ENCODE data around the gene PGRMC2. TPM values are rescaled to one million over a fixed set of nuclear protein-coding genes. Genes with fewer than 3 reads are reported as not detected.

Gene PGRMC2
- total and polyA plus RNA-seq, 11 donors, result 23.1 to 84.1 (median 72.1) TPM

- DNase-seq (no peak), ATAC-seq (no peak)
- no peak overlapping the region for H3K4me3 ChIP-seq
- H3K4me1 ChIP-seq, result peaks cover 0 to 14% (median under 1%) of the 10 kb centered on the region in 12 donors
- intact Hi-C loops (cut with DNase I), result loop anchor here in 1 of 10 donors (10.0 kb wide), 1 partner anchor 511 kb away; no protein-coding TSS in a partner anchor
- H3K36me3 ChIP-seq, result peaks cover 0 to 7% (median 0%) of the 10 kb centered on the region in 9 donors
- no peaks in the 10 kb centered on the region for H3K9me3 ChIP-seq
- H3K27me3 ChIP-seq, result no peaks in the 10 kb centered on the region
- WGBS, 4 donors, result 93 to 100% (median 99%) methylated on average over 2 of the region's 2 CpGs
- no peak for TF ChIP-seq CTCF (IDR thresholded peaks at IDR 0.05)
- TF ChIP-seq POLR2A (IDR thresholded peaks at IDR 0.05), result no peak
- H3K27ac ChIP-seq, result peak overlapping the region in 1 of 12 donors; percentile 54
Measured at GRCh38 chr4:128303405-128303785, 15.8 kb upstream of the PGRMC2 start.

GRCh38 chr4:128301979-128302378 is 14.4 kb upstream of the PGRMC2 start:
- intact Hi-C loops (cut with DNase I), result loop anchor here in 1 of 10 donors (10.0 kb wide), 1 partner anchor 513 kb away; no protein-coding TSS in a partner anchor
- DNase-seq, result no peak
- no peaks in the 10 kb centered on the region for H3K9me3 ChIP-seq
- H3K27me3 ChIP-seq, result no peaks in the 10 kb centered on the region
- no peak overlapping the region for H3K27ac ChIP-seq
- TF ChIP-seq CTCF (IDR thresholded peaks at IDR 0.05), result no peak
- TF ChIP-seq POLR2A (IDR thresholded peaks at IDR 0.05), result no peak
- 63 to 91% (median 82%) methylated on average over 2 of the region's 2 CpGs for WGBS, 4 donors
- peaks cover 0 to 14% (median 0%) of the 10 kb centered on the region in 12 donors for H3K4me1 ChIP-seq
- H3K4me3 ChIP-seq, result no peak overlapping the region
- H3K36me3 ChIP-seq, result peaks cover 0 to 7% (median 0%) of the 10 kb centered on the region in 9 donors
- ATAC-seq, result no peak

GRCh38 chr4:128299848-128300247 is 12.2 kb upstream of the PGRMC2 start:
- TF ChIP-seq CTCF (IDR thresholded peaks at IDR 0.05), result no peak
- TF ChIP-seq POLR2A (IDR thresholded peaks at IDR 0.05), result no peak
- Histone ChIP-seq H3K9me3 (no peaks in the 10 kb centered on the region), H3K4me3 (no peak overlapping the region), H3K4me1 (peaks cover 0 to 12% (median 0%) of the 10 kb centered on the region in 12 donors), H3K27ac (no peak overlapping the region), H3K27me3 (no peaks in the 10 kb centered on the region), H3K36me3 (peaks cover 0 to 7% (median 0%) of the 10 kb centered on the region in 9 donors)
- DNase-seq (no peak), ATAC-seq (no peak)
- intact Hi-C loops (cut with DNase I), result loop anchor here in 1 of 10 donors (10.0 kb wide), 1 partner anchor 515 kb away; no protein-coding TSS in a partner anchor
- 85 to 94% (median 88%) methylated on average over 1 of the region's 1 CpG for WGBS, 4 donors

GRCh38 chr4:128298852-128299251 is 11.2 kb upstream of the PGRMC2 start:
- Histone ChIP-seq H3K9me3 (no peaks in the 10 kb centered on the region), H3K4me1 (peaks cover 0 to 4% (median 0%) of the 10 kb centered on the region in 12 donors), H3K27me3 (no peaks in the 10 kb centered on the region), H3K27ac (no peak overlapping the region), H3K36me3 (peaks cover 0 to 7% (median 0%) of the 10 kb centered on the region in 9 donors), H3K4me3 (no peak overlapping the region)
- intact Hi-C loops (cut with DNase I), result no loop called here
- TF ChIP-seq POLR2A (IDR thresholded peaks at IDR 0.05) (no peak), CTCF (IDR thresholded peaks at IDR 0.05) (no peak)
- no peak for DNase-seq
- no peak for ATAC-seq
- WGBS, 4 donors, result 92 to 95% (median 94%) methylated on average over 2 of the region's 2 CpGs

Data from heart left ventricle (tissue), 16 donors.